SU-DHL-6 (cell line): ENCODE data around the gene AKAP12.
A peak's percentile ranks its signal among the peaks of the same experiment; 100 is the strongest.

Source experiments
- H2AFZ ChIP-seq: fragments of 200-600 bp; sonication (generic); 2 replicates; pipeline ENCODE4 v1.6.1; 2014; ENCODE audit warnings: low read depth, mild to moderate bottlenecking, moderate library complexity, mixed read lengths, antibody characterized with exemption, low read length; ENCODE audit not compliant: severe bottlenecking
- H3F3A ChIP-seq: fragments of 200-600 bp; shearing (Covaris generic); 2 replicates; pipeline ENCODE4 v1.6.0; 2016; ENCODE audit warnings: antibody characterized with exemption, mild to moderate bottlenecking; ENCODE audit not compliant: insufficient read depth
- H3K27ac ChIP-seq: fragments of 200-600 bp; sonication (generic); 2 replicates; pipeline ENCODE4 v1.5.1; 2016; ENCODE audit warnings: low read depth, mild to moderate bottlenecking, low read length, moderate library complexity, mixed read lengths
- H3K27me3 ChIP-seq: fragments of 200-600 bp; sonication (generic), shearing (Covaris generic); 2 replicates; pipeline ENCODE4 v1.6.0; 2014; ENCODE audit warnings: mild to moderate bottlenecking, low read length
- H3K36me3 ChIP-seq: fragments of 200-600 bp; sonication (generic); 2 replicates; pipeline ENCODE4 v1.6.1; 2014; ENCODE audit warnings: mild to moderate bottlenecking, low read length, mixed read lengths
- H3K4me2 ChIP-seq: fragments of 300-600, 200-600 bp; shearing (Covaris generic), sonication (generic); 2 replicates; pipeline ENCODE4 v1.6.0; 2014; ENCODE audit warnings: low read length, low read depth, mild to moderate bottlenecking; ENCODE audit not compliant: poor library complexity, severe bottlenecking
- H3K4me3 ChIP-seq: fragments of 200-600 bp; sonication (generic); 2 replicates; pipeline ENCODE4 v1.5.1; 2014; ENCODE audit warnings: antibody characterized with exemption, low read length, mild to moderate bottlenecking, mixed read lengths; ENCODE audit not compliant: insufficient read depth, poor library complexity, severe bottlenecking
- H3K79me2 ChIP-seq: fragments of 200-600 bp; sonication (generic); 2 replicates; pipeline ENCODE4 v1.6.1; 2014; ENCODE audit warnings: mild to moderate bottlenecking, low read length, moderate library complexity; ENCODE audit not compliant: insufficient read depth
- H3K9ac ChIP-seq: fragments of 200-600 bp; sonication (generic); 2 replicates; pipeline ENCODE4 v1.7.0; 2014; ENCODE audit warnings: mild to moderate bottlenecking, low read length
- H3K9me2 ChIP-seq: fragments of 200-600 bp; sonication (generic); replicated peaks from 2 replicates; pipeline ENCODE4 v1.6.1; 2014; ENCODE audit warnings: low read length; ENCODE audit not compliant: insufficient read depth
- H3K9me3 ChIP-seq: fragments of 200-600 bp; sonication (generic); 2 replicates; pipeline ENCODE4 v1.6.1; 2014; ENCODE audit warnings: low read length, mixed read lengths; ENCODE audit not compliant: insufficient read depth
- H4K20me1 ChIP-seq: fragments of 200-600 bp; sonication (generic); 2 replicates; pipeline ENCODE4 v1.6.1; 2014; ENCODE audit warnings: low read depth, mild to moderate bottlenecking, antibody characterized with exemption, low read length, moderate library complexity, mixed read lengths
- EZH2phosphoT487 ChIP-seq: fragments of 200-600 bp; sonication (generic), shearing (Covaris generic); conservative IDR thresholded peaks from 2 replicates; pipeline ENCODE4 v1.6.1; 2018; ENCODE audit warnings: mild to moderate bottlenecking, antibody characterized with exemption, low read length, moderate library complexity, mixed read lengths
- TF ChIP-seq, protein P1 (sequence below): fragments of 200-600 bp; sonication (generic); IDR thresholded peaks from one replicate; pipeline ENCODE4 v1.5.1; 2017; ENCODE audit warnings: antibody characterized with exemption, mild to moderate bottlenecking, low read length, moderate library complexity; ENCODE audit not compliant: insufficient read depth, poor library complexity, severe bottlenecking

Gene AKAP12

DNA sequence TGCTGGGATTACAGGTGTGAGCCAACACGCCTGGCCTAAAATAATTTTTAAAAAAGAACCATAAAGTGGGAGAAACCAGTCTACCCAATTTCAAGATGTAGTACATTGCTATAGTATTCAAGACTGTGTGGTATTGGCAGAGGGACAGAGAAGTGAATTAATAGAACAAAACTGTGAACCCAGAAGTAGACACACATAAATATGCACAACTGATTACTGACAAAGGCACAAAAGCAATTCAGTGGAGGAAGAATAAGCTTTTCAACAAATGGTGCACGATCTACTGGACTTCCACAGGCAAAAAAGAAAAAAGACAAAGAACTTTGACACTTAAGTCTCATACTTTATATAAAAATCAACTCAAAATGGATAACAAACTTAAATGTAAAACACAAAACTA lies 136.1 kb downstream of the AKAP12 start:
- peak overlapping the region; percentile 30; the same call in 1 of the 2 replicates for H3K27ac ChIP-seq
- H3K4me2 ChIP-seq = no peak overlapping the region
- peaks cover 6% of the 10 kb centered on the region; the same call in 1 of the 2 replicates for H3F3A ChIP-seq
- H3K9me2 ChIP-seq = no peaks in the 10 kb centered on the region
- H3K4me3 ChIP-seq = no peak overlapping the region
- H3K9me3 ChIP-seq = no peaks in the 10 kb centered on the region
- H2AFZ ChIP-seq = no peak overlapping the region
- H3K36me3 ChIP-seq = peaks cover 19% of the 10 kb centered on the region; the same call in 1 of the 2 replicates
- TF ChIP-seq, protein P1, sequence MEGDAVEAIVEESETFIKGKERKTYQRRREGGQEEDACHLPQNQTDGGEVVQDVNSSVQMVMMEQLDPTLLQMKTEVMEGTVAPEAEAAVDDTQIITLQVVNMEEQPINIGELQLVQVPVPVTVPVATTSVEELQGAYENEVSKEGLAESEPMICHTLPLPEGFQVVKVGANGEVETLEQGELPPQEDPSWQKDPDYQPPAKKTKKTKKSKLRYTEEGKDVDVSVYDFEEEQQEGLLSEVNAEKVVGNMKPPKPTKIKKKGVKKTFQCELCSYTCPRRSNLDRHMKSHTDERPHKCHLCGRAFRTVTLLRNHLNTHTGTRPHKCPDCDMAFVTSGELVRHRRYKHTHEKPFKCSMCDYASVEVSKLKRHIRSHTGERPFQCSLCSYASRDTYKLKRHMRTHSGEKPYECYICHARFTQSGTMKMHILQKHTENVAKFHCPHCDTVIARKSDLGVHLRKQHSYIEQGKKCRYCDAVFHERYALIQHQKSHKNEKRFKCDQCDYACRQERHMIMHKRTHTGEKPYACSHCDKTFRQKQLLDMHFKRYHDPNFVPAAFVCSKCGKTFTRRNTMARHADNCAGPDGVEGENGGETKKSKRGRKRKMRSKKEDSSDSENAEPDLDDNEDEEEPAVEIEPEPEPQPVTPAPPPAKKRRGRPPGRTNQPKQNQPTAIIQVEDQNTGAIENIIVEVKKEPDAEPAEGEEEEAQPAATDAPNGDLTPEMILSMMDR = no peak
- no peak for TF ChIP-seq EZH2phosphoT487
- peaks cover 20% of the 10 kb centered on the region; the same call in 1 of the 2 replicates for H4K20me1 ChIP-seq
- H3K9ac ChIP-seq = no peak overlapping the region
- peaks cover 98% of the 10 kb centered on the region for H3K79me2 ChIP-seq
- no peaks in the 10 kb centered on the region for H3K27me3 ChIP-seq

DNA sequence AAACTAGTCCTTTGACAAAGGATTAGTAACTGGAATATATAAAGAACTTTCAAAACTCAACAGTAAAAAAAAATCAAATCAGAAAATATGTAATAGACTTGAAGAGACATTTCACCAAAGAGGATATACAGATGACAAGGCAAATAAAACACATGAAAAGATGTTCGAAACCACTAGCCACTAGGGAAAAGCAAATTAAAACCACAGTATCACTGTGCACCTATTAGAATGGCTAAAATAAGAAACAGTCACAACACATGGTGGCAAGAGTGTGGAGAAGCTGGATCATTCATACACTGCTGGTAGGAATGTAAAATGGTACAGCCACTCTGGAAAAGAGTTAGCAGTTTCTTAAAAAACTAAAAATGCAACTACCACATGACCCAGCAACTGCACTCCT lies 136.7 kb downstream of the AKAP12 start:
- no peak for TF ChIP-seq EZH2phosphoT487
- TF ChIP-seq, protein P1 = no peak
- H3K27ac ChIP-seq = peak overlapping the region; percentile 30; the same call in 1 of the 2 replicates
- H2AFZ ChIP-seq = no peak overlapping the region
- H3F3A ChIP-seq = peaks cover 6% of the 10 kb centered on the region; the same call in 1 of the 2 replicates
- peaks cover 13% of the 10 kb centered on the region; the same call in 1 of the 2 replicates for H3K36me3 ChIP-seq
- H3K4me2 ChIP-seq = peak overlapping the region; percentile 45
- no peaks in the 10 kb centered on the region for H3K9me3 ChIP-seq
- H3K4me3 ChIP-seq = no peak overlapping the region
- peaks cover 96% of the 10 kb centered on the region for H3K79me2 ChIP-seq
- peaks cover 14% of the 10 kb centered on the region; the same call in 1 of the 2 replicates for H4K20me1 ChIP-seq
- H3K9me2 ChIP-seq = no peaks in the 10 kb centered on the region
- no peaks in the 10 kb centered on the region for H3K27me3 ChIP-seq
- H3K9ac ChIP-seq = no peak overlapping the region

GRCh38 chr6:151377095-151377494 lies 137.3 kb downstream of the AKAP12 start:
- no peaks in the 10 kb centered on the region for H3K9me3 ChIP-seq
- peaks cover 16% of the 10 kb centered on the region; the same call in 1 of the 2 replicates for H4K20me1 ChIP-seq
- peak overlapping the region; percentile 45 for H3K4me2 ChIP-seq
- no peaks in the 10 kb centered on the region for H3K9me2 ChIP-seq
- H3K27me3 ChIP-seq = no peaks in the 10 kb centered on the region
- H3K79me2 ChIP-seq = peaks cover 96% of the 10 kb centered on the region
- peaks cover 6% of the 10 kb centered on the region; the same call in 1 of the 2 replicates for H3F3A ChIP-seq
- H3K27ac ChIP-seq = peak overlapping the region; percentile 30; the same call in 1 of the 2 replicates
- no peak overlapping the region for H3K4me3 ChIP-seq
- no peak overlapping the region for H3K9ac ChIP-seq
- H3K36me3 ChIP-seq = peaks cover 7% of the 10 kb centered on the region; the same call in 1 of the 2 replicates
- H2AFZ ChIP-seq = no peak overlapping the region
- TF ChIP-seq, protein P1 = no peak
- TF ChIP-seq EZH2phosphoT487 = no peak
